Measurements from ENCODE around the gene KCNMA1. TPM values are rescaled to one million over a fixed set of nuclear protein-coding genes. Genes with fewer than 3 reads are reported as not detected.

KCNMA1 gene
- total RNA-seq, 1 experiment from 2014 or later, result 0.49 TPM

DNA sequence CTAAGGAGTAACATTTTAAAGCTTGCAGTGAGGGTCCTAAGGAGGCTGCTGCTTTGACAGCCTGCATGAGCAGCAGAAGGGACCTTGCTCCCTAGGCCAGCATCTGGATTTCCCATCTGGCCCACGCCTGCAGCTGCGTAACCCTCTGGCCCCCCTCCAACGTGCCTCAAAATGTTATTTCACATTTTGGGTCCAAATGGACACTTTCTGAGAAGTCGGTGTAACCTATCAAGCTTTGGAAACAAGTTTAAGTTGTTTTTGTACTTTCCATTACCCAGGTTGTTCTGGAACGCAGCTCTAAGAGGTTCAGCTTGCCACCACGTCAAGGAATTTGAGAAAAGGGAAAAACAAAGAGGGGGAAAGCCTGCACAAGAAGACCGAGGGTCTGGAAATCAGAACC, 338.3 kb downstream of the KCNMA1 start:
- RAD21 ChIA-PET (ENCODE audit: low non-redundant PET in 1 of 2, low total read pairs in 2 of 2, uncharacterized antibody in 2 of 2, unreplicated experiment in 2 of 2), result no interaction called here
- Histone ChIP-seq H3K4me3 (replicated peaks in 1 of 2; ENCODE audit: low read depth in 1 of 2, low read length in 2 of 2) (no peak overlapping the region), H4K20me1 (ENCODE audit: insufficient read depth) (no peaks in the 10 kb centered on the region), H3K4me2 (ENCODE audit: low read length) (no peak overlapping the region), H3K27ac (ENCODE audit: low read depth, low read length) (no peak overlapping the region), H3K9me3 (ENCODE audit: control insufficient read depth in 1 of 2, insufficient read depth in 1 of 2, low read depth in 1 of 2, low read length in 2 of 2) (no peaks in the 10 kb centered on the region), H2AFZ (ENCODE audit: low read depth, low read length, poor library complexity, severe bottlenecking) (no peak overlapping the region), H3K36me3 (ENCODE audit: control insufficient read depth in 1 of 2, insufficient read depth in 2 of 2, low read length in 2 of 2) (no peaks in the 10 kb centered on the region), H3K4me1 (ENCODE audit: control insufficient read depth in 1 of 2, insufficient read depth in 2 of 2, low read length in 2 of 2) (no peaks in the 10 kb centered on the region), H3K27me3 (ENCODE audit: insufficient read depth, low read length) (peaks cover 61% of the 10 kb centered on the region), H3K9ac (ENCODE audit: low read length) (no peak overlapping the region), H3K79me2 (ENCODE audit: insufficient read depth, low read length) (no peaks in the 10 kb centered on the region), H3K9me2 (ENCODE audit: insufficient read depth) (no peaks in the 10 kb centered on the region)
- no peak for DNase-seq (ENCODE audit: low read depth, low spot score)
- no peak for ATAC-seq
- POLR2A ChIA-PET, result no interaction called here
- intact Hi-C loops (cut with micrococcal nuclease), result no loop called here
- BruUV-seq (replicated peaks), result no TSS peak
- CTCF ChIA-PET, result no interaction called here
- TF ChIP-seq CBX3 (IDR thresholded peaks at IDR 0.05; ENCODE audit: low read depth) (no peak), RAD21 (IDR thresholded peaks at IDR 0.05; ENCODE audit: low read depth) (no peak), TCF7L2 (IDR thresholded peaks at IDR 0.05; ENCODE audit: borderline replicate concordance, extremely low read depth, insufficient read depth, insufficient read length) (no peak), EGR1 (IDR thresholded peaks at IDR 0.05; ENCODE audit: low read depth) (no peak), ZNF274 (IDR thresholded peaks at IDR 0.05; ENCODE audit: low read depth, low read length) (no peak), ZFX (IDR thresholded peaks at IDR 0.05) (no peak), ELF1 (IDR thresholded peaks at IDR 0.05; ENCODE audit: borderline replicate concordance, low read depth) (no peak), SP1 (IDR thresholded peaks at IDR 0.05; ENCODE audit: low read depth) (no peak)
- TF ChIP-seq, protein P1, sequence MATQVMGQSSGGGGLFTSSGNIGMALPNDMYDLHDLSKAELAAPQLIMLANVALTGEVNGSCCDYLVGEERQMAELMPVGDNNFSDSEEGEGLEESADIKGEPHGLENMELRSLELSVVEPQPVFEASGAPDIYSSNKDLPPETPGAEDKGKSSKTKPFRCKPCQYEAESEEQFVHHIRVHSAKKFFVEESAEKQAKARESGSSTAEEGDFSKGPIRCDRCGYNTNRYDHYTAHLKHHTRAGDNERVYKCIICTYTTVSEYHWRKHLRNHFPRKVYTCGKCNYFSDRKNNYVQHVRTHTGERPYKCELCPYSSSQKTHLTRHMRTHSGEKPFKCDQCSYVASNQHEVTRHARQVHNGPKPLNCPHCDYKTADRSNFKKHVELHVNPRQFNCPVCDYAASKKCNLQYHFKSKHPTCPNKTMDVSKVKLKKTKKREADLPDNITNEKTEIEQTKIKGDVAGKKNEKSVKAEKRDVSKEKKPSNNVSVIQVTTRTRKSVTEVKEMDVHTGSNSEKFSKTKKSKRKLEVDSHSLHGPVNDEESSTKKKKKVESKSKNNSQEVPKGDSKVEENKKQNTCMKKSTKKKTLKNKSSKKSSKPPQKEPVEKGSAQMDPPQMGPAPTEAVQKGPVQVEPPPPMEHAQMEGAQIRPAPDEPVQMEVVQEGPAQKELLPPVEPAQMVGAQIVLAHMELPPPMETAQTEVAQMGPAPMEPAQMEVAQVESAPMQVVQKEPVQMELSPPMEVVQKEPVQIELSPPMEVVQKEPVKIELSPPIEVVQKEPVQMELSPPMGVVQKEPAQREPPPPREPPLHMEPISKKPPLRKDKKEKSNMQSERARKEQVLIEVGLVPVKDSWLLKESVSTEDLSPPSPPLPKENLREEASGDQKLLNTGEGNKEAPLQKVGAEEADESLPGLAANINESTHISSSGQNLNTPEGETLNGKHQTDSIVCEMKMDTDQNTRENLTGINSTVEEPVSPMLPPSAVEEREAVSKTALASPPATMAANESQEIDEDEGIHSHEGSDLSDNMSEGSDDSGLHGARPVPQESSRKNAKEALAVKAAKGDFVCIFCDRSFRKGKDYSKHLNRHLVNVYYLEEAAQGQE (IDR thresholded peaks at IDR 0.05; ENCODE audit: low read depth), result no peak
- TF ChIP-seq, protein P2, sequence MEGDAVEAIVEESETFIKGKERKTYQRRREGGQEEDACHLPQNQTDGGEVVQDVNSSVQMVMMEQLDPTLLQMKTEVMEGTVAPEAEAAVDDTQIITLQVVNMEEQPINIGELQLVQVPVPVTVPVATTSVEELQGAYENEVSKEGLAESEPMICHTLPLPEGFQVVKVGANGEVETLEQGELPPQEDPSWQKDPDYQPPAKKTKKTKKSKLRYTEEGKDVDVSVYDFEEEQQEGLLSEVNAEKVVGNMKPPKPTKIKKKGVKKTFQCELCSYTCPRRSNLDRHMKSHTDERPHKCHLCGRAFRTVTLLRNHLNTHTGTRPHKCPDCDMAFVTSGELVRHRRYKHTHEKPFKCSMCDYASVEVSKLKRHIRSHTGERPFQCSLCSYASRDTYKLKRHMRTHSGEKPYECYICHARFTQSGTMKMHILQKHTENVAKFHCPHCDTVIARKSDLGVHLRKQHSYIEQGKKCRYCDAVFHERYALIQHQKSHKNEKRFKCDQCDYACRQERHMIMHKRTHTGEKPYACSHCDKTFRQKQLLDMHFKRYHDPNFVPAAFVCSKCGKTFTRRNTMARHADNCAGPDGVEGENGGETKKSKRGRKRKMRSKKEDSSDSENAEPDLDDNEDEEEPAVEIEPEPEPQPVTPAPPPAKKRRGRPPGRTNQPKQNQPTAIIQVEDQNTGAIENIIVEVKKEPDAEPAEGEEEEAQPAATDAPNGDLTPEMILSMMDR (IDR thresholded peaks at IDR 0.05 in 2 of 3, conservative IDR thresholded peaks at IDR 0.05 in 1 of 3; ENCODE audit: borderline replicate concordance in 1 of 3, insufficient read depth in 1 of 3, low read depth in 2 of 3, low read length in 2 of 3), result no peak

Measured in HCT116 (cell line).